NCI-H774 (cell line): ENCODE results near the gene APOA1.

ENCODE experiments used
- DNase-seq: peaks from one replicate; lab custom pipeline; 2025; lab: John Stamatoyannopoulos, UW

The APOA1 gene

GRCh38 chr11:116788534-116788933 lies 48.9 kb downstream of the APOA1 start:
- no peak for DNase-seq

- peak; percentile 77 for DNase-seq
Observed at GRCh38 chr11:116787786-116788486, 49.5 kb downstream of the APOA1 start, which contains the start of gene ZPR1. Gene ZPR1 (minus strand): TSS chr11:116788023. CDS start chr11:116787990, 33 bp downstream.

- no peak for DNase-seq
Observed at GRCh38 chr11:116787436-116787785, 50.0 kb downstream of the APOA1 start.

GRCh38 chr11:116786966-116787365 lies 50.5 kb downstream of the APOA1 start:
- no peak for DNase-seq

- no peak for DNase-seq
Observed at GRCh38 chr11:116786326-116786725, 51.1 kb downstream of the APOA1 start.
